GM12874 (cell line): ENCODE measurements around the gene LYPD6B.

Experiments
- CTCF ChIP-seq: IDR thresholded peaks from 2 replicates; pipeline ENCODE4 v1.5.1; 2011; ENCODE audit warnings: low read depth, mild to moderate bottlenecking, control low read depth, low read length, moderate library complexity; ENCODE audit not compliant: insufficient read depth

Gene LYPD6B

GRCh38 chr2:149015926-149016563 lies 22.5 kb upstream of the LYPD6B start:
- no peak for TF ChIP-seq CTCF

- peak; percentile 72 for TF ChIP-seq CTCF
These were observed 21.1 kb upstream of the LYPD6B start for GRCh38 chr2:149017116-149017985.

- TF ChIP-seq CTCF: no peak
These were observed 19.5 kb upstream of the LYPD6B start for GRCh38 chr2:149018981-149019380.

- TF ChIP-seq CTCF: no peak
These were observed 18.7 kb upstream of the LYPD6B start for GRCh38 chr2:149019768-149020167.

GRCh38 chr2:149020432-149020851 lies 18.1 kb upstream of the LYPD6B start:
- no peak for TF ChIP-seq CTCF

GRCh38 chr2:149021271-149021719 lies 17.2 kb upstream of the LYPD6B start:
- TF ChIP-seq CTCF: no peak

GRCh38 chr2:149021761-149022160 lies 16.7 kb upstream of the LYPD6B start:
- no peak for TF ChIP-seq CTCF
